HG02623 (cell line): Measurements from ENCODE around the gene SLF2.
"Not testable (repeated sequence)": the region's sequence is repeated elsewhere in the genome, so short reads cannot be mapped to it uniquely, and the experiment has no call there.

Experiments
- ATAC-seq: cut with Tn5 transposase; IDR thresholded peaks from one replicate; pipeline ENCODE4 v1.9.1; 2021; ENCODE audit warnings: moderate library complexity; ENCODE audit not compliant: unreplicated experiment

SLF2 gene

GRCh38 chr10:100879741-100880360 is 32.9 kb upstream of the SLF2 start:
- ATAC-seq = no peak

- ATAC-seq = no peak
Measured at GRCh38 chr10:100881556-100882213, 31.1 kb upstream of the SLF2 start.

GRCh38 chr10:100882252-100882651 is 30.5 kb upstream of the SLF2 start:
- ATAC-seq = no peak

- no peak for ATAC-seq
Measured at GRCh38 chr10:100882671-100883311, 30.0 kb upstream of the SLF2 start.

- ATAC-seq = no peak
Measured at GRCh38 chr10:100883312-100883821, 29.4 kb upstream of the SLF2 start.

GRCh38 chr10:100885611-100886010 is 27.2 kb upstream of the SLF2 start:
- ATAC-seq = not testable (repeated sequence)

- ATAC-seq = no peak
Measured at GRCh38 chr10:100886091-100886490, 26.7 kb upstream of the SLF2 start.

GRCh38 chr10:100886521-100886920 is 26.2 kb upstream of the SLF2 start:
- no peak for ATAC-seq

- no peak for ATAC-seq
Measured at GRCh38 chr10:100886963-100887362, 25.8 kb upstream of the SLF2 start.

GRCh38 chr10:100887761-100888296 is 24.9 kb upstream of the SLF2 start:
- no peak for ATAC-seq

GRCh38 chr10:100888957-100889356 is 23.8 kb upstream of the SLF2 start:
- no peak for ATAC-seq

- ATAC-seq = no peak
Measured at GRCh38 chr10:100889546-100889945, 23.2 kb upstream of the SLF2 start.

GRCh38 chr10:100890141-100890672 is 22.6 kb upstream of the SLF2 start:
- ATAC-seq = no peak

GRCh38 chr10:100890673-100891317 is 22.0 kb upstream of the SLF2 start:
- ATAC-seq = no peak

- no peak for ATAC-seq
Measured at GRCh38 chr10:100894033-100894432, 18.7 kb upstream of the SLF2 start.

GRCh38 chr10:100894589-100895294 is 18.0 kb upstream of the SLF2 start:
- no peak for ATAC-seq

GRCh38 chr10:100895346-100895745 is 17.4 kb upstream of the SLF2 start:
- no peak for ATAC-seq

- ATAC-seq = no peak
Measured at GRCh38 chr10:100895896-100896295, 16.9 kb upstream of the SLF2 start.

GRCh38 chr10:100896876-100897461 is 15.8 kb upstream of the SLF2 start:
- no peak for ATAC-seq

- no peak for ATAC-seq
Measured at GRCh38 chr10:100897976-100898375, 14.8 kb upstream of the SLF2 start.
